HG02884 (cell line): ENCODE results near the gene MCF2L.

Experiments
- ATAC-seq: cut with Tn5 transposase; IDR thresholded peaks from one replicate; pipeline ENCODE4 v1.9.1; 2021; ENCODE audit warnings: mild to moderate bottlenecking, moderate library complexity; ENCODE audit not compliant: unreplicated experiment

The MCF2L gene

DNA sequence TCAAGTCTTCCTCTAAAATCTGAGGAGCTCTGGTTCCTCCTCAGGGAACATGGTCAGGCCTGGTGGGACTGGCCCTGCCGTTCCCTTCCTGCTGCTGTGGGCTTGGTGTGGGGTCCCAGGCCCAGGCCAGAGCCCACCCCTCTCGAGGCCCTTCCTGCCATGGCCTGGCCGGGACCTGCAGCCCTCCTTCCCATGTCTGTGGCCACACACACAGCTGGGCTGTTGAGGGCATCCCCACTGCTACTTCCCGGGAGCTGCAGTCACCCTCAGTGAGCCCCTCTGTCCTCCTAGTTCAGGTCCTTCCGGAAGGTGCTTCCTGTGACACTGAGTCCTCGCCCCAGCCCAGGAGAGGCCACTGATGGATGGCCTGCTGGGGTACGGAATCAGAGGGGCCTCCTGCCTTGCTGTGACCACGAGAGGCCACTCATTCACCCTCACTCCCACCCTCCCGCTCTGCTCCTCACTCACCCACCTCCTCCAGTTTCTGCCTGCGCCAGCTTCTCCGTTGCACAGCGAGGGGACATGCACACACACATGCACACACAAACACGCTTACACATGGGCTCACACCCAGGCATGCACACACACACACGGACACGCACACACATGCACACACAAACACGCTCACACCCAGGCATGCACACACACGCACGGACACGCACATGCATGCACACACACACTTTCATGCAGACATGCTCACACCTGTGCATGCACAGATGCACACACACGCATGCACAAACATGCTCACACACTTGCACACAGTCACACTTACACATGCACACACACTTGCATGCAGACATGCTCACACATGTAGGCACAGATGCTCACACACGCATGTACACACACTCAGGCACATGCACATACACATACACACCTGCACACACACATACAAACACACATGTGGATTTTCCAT, 7.3 kb upstream of the MCF2L start:
- ATAC-seq = no peak

- ATAC-seq = no peak
Measured at GRCh38 chr13:112962396-112962795, 6.6 kb upstream of the MCF2L start.

- no peak for ATAC-seq
Measured at GRCh38 chr13:112962911-112963625, 5.9 kb upstream of the MCF2L start.

DNA sequence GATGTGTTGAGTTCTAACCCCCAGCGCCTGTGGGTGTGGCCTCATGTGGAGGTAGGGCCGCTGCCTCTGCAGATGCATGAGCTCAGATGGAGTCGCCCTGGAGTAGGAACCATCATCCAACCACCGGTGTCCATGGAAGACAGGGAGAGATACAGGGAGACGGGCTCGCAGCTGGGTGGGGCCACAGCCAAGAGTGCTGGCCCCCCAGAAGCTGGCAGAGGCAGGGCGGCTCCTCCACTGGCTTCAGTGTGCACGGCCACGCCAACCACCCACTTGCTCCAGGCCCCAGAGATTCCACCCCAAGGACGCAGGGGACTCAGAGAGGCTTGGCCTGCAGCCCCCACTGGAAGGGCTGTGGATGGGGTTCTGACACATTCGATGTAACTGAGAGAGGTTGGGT, 5.4 kb upstream of the MCF2L start:
- ATAC-seq = no peak

DNA sequence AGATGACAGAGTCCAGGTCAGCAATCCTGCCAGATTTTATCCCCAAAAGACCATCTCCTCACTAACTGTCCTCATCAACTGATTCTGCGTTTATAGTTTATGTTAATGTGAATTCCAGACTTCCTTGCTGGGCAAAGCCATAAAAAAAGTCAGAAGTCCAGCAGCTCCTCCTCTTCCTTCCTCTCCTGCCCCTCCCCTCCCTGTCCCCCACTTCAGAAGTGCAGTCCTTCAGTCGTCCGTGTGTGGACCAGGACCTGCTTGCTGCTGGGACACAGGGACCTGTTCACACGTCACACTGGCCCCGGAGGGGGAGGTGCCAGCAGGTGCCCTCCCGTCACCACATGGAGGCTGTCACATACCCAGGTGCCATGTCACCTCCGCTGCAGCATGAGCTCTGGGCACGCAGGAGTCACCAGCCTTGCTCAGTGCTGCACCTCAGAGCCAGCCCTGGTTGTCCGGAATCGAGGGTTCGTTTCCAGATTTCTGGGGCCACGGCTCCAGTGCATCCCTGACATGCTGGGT, 4.0 kb upstream of the MCF2L start:
- no peak for ATAC-seq

GRCh38 chr13:112965573-112966115, 3.4 kb upstream of the MCF2L start:
- no peak for ATAC-seq

GRCh38 chr13:112966776-112967175, 2.2 kb upstream of the MCF2L start:
- no peak for ATAC-seq

DNA sequence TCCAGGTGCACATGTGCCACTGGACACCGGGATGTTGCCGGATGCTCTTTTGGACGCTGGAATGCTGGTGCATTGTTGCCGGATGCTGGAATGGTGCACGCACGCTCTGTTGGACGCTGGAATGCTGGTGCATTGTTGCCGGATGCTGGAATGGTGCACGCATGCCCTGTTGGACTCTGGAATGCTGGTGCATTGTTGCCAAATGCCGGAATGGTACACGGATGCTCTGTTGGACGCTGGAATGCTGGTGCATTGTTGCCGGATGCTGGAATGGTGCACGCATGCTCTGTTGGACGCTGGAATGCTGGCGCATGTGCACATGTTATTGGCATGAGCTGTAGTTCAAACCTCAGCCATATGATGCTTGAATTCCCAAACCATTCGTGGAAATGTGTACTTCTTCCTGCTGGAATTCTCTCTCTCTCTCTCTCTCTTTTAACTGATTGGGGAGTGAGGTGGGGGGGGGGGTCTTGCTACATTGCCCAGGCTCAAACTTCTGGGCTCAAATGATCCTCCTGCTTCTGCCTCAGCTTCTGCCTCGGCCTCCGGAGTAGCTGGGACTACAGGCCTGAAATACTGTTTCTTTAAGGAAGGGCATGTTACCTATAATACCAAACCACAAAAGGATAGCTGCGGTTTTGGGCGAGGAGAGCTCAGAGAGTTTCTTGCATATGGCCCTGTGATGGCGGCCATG, 1.2 kb upstream of the MCF2L start:
- no peak for ATAC-seq

DNA sequence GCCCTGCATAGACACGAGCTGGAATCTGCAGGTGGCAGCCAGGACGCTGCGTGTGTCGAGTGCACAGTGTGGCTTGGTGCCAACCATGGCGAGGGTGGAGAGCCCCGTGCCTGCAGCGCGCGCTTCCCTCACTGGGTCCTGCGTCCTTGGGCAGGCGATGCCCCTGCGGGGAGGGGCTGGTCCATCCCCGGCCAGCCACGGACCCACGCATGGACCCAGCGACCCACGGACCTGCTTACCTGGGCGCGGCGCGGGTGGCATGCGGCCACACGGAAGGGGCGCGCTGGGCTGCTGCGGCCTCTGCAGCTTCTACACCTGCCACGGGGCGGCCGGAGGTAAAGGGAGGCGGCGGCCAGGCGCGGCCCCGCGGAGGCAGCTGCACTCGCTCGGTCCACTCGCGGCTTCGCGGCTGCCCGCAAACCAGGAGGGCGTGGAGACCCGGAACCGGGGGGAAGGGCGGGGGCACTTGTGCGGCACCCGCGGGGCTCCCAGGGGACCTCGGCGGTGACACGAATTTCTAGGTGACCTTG, 569 bp upstream of the MCF2L start:
- ATAC-seq = no peak

GRCh38 chr13:112969692-112970338, 801 bp downstream of the MCF2L start:
- ATAC-seq = no peak

DNA sequence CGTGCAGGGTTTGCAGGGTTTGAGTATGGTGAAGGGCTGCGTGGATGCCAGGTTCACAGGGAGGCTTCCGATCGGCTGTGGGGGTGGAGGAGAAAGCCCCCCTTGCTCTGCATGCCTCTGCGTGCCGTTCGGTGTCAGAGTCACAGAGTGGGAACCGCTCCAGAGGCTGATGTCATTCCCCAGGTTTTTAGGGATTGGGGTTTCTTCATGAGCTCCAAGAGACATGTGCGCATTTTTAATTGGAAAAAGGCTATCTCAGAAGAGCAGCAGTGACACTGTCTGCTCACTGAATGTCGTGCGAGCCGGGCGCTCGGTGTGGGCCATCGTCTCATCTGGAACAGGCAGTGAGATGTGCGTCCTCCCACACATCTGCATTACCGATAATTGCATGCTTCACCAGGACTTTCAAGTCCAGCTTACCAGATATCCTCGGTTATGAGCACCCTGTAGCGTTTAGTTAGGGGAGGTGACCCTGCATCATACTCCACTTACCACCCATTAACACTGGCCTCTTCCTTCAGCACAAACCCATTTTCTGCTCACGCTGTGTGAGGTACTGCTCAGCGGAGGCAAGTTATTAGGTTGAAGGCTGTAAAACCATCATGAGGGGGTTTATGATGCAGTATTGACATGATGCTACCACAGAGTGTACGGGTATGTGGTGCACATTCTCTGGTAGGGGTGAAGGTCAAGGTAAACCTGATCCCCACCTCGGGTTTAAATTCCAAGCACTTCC, 1.7 kb downstream of the MCF2L start:
- no peak for ATAC-seq

DNA sequence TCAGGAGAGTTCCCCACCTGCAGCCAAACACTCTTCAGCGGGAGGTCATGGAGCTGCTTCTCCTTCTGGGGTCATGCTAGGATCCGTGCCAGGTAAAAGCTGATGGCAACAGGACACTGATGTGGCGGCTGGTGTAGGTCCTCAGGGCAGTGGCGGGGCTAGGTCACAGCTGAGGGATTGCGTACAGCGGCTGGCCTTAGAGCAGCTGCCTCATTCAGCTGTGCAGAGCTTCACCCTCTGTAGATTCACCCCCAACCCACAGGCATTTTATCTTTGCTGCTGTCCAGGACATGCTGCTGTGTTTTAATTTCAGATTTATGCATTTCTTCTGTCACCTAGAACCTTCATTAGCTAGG, 2.3 kb downstream of the MCF2L start:
- no peak for ATAC-seq

DNA sequence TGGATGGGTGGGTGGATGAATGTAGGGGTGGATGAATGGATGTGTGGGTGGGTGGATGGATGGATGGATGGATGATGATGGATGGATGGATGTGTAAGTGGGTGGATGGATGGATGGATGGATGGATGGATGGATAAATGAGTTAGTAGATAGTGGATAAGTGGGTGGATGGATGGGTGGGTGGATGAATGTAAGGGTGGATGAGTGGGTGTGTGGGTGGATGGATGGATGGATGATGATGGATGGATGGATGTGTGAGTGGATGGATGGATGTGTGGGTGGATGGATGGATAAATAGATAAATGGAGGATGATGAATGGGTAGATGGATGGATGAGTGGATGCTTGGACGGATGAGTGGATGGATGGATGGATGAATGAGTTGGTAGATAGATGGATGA, 3.2 kb downstream of the MCF2L start:
- no peak for ATAC-seq

- ATAC-seq = no peak
Measured at GRCh38 chr13:112972867-112973576, 4.0 kb downstream of the MCF2L start.

- ATAC-seq = no peak
Measured at GRCh38 chr13:112973577-112973951, 4.5 kb downstream of the MCF2L start.

GRCh38 chr13:112974125-112974524, 5.1 kb downstream of the MCF2L start:
- no peak for ATAC-seq

- no peak for ATAC-seq
Measured at GRCh38 chr13:112974671-112975070, 5.7 kb downstream of the MCF2L start.

DNA sequence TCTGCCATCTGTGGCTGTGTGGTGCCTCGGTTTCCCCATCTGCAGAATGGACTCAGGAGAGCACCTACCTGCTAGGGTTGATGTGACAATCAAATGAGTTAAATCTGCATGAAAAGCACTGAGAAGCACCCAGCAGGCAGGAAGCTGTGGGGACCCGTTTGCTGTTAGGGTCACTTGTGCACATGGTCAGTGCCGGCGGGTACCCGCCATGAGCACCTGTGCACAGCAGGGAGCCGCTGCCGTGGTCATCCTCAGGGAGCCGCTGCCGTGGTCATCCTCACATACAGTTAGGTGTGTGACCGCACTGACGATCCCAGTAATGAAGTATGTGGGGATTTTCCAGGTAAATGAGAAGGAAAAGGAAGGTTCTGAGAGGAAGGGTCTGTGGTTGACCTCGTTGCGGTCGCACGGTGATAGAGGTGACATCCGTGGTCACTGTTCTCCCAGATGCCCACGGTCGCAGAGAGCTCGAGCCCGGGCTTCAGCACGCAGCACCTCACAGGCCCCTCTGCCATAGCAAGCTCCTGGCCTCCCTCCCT, 6.5 kb downstream of the MCF2L start:
- ATAC-seq = no peak

DNA sequence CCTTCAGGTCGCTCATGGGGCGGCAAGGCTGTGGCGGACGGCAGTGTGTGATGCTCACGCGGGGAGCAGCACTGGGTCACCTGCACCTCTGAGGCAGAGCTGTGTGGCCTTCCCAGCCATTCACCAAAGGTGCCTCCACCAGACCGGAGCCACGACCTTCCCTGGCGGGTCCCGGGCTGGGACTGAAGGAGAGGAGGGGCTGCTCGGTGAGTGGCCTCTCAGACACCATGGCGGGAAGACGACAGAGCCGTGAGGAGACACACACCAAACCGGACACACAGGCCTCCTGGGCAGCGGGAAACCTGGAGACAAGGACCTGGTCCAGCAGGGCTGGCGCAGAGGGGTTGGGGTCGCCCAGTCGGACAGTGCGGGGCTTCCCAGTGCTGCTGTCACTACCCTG, 7.5 kb downstream of the MCF2L start:
- ATAC-seq = no peak
